ENCODE results near the gene PBX3.

Gene PBX3

DNA sequence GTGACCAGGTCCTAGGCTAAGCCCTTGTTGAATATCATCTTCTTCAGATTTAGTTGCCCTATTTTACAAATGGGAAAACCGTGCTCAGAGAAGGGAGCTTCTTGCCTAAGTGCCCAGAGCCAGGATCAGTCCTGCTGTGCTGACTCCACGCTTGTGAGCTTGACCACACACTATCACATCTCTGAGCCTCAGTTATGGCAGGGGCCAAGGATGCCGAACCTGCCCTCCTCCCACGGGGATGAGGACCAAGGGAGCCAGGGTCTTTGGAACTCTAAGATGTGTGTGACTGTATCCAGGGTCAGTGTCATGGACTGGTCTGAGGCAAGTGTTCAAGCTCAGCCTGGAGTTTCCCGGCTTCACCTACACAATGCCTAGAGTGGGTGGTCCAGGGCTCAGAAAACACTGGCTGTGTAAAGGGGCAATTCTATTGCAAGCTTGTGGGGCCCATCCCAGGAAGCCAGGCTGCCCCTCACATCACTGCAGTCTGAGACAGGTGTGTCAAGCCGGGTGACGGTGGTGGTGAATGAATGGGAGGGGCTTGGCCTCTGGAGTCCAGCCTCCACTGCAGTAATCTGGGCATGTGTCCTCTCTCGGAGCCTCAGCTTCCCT lies 235.7 kb downstream of the PBX3 start:
- DNase-seq (ENCODE audit: low spot score), result no peak

GRCh38 chr9:125983681-125984080 lies 236.5 kb downstream of the PBX3 start:
- DNase-seq (ENCODE audit: low spot score), result no peak

GRCh38 chr9:125984461-125984860 lies 237.3 kb downstream of the PBX3 start:
- no peak for DNase-seq (ENCODE audit: low spot score)

DNA sequence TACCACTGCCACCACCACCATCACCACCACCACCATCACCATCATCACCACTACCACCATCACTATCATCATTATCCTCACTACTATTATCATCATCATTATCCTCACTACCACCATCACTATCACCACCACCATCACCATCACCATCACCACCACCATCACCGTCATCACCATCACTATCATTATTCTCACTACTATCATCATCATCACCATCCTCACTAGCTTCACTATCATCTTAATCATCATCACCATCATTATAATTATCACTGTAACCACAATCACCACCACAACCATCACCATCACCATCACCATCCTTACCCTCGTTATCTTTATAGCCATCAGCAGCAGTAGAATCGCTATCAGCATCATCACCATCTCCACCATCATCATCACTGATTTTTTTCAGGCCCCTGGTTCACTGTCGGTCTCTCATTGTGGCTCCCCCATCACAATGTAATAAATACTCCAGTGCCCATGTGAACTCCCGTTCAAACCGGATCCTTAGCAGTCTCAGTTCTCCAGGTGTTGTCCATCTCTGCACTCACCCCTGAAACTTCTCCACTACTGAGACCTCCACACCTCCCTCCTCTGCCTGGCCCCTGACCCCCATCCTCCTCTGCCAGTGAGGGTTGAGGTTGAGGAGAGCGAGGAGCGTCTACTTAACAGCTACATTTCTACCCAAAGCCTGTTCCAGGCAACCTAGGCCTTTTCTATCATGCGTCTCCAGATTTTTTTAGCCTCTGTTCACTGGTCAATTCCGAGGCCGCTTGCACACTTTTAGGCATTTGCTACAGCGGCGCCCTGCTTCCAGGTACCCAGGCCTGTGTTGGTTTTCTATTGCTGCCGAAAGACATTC lies 238.2 kb downstream of the PBX3 start:
- no peak for DNase-seq (ENCODE audit: low spot score)

DNA sequence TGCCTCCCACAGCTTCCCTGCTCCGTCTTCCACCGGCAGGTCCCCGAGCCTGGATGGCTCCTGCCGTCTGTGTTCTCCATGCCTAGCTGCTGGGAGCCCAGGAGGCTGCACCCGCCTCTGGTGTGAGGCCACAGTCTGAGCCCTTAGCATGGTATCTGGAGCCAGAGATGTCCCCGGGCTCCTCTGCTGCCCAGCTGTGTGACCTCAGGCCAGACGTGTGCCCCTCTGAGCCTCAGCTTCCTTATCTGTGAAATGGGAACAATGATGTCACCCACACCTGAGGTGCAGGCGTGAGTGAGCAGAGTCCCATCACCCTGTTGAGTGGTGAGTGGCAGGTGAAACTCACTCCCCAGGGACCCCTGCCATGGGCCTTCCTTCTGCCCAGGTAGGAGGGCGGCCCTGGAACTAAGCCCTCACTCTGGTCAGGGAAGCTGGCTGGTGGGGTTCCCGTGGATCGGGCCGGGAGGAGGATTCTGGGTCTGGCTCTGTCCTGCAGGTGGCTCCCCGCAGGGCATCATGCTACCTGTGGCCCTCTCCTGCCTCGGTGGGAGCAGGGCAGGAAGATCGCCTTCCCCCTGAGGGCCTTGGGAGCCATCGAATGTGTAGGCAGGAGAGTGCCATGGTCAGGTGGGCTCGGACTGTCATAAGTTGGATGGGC lies 239.0 kb downstream of the PBX3 start:
- no peak for DNase-seq (ENCODE audit: low spot score)

GRCh38 chr9:125986966-125987365 lies 239.8 kb downstream of the PBX3 start:
- DNase-seq (ENCODE audit: low spot score), result no peak

DNA sequence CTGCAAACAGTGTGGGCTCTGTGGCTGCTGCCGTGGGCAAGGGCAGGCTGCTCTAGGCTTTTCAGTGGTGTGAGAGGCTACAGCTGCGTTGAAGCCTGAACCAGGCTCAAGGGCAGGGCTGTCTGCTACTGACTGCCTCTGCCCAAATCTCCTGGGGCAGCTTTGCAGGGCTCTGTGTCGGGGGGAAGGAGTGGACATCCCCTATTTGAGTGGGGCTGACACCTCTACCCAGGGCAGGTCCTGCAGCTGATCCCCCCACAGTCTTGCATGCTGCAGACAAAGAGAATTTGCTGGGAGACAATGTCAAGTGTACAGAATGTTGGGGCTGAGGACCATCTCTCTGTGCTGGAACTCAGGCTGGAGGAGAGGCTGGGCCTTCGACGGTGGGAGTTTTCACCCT lies 240.2 kb downstream of the PBX3 start:
- DNase-seq (ENCODE audit: low spot score), result no peak

- DNase-seq (ENCODE audit: low spot score), result no peak
These were observed 241.4 kb downstream of the PBX3 start for GRCh38 chr9:125988479-125989050.

DNA sequence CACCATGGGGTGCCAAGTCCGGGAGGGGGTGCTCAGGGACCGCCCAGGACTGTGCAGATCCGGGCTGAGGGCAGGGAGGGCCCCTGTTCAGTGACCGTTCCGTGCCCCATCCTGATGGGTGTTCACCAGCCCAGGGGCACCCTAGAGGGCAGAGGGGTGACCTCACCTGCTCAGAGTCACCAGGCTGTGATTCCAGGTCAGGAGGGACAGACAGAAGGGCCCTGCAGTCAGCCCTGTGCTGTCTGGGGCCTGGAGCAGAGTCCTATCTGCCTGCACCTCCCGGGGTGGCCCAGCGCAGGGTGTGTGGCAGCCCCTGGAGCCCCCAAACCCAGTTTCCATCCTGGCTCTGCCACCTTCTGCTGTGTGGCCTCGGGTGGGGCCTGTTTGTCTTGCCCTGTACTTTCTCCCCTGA lies 241.9 kb downstream of the PBX3 start:
- DNase-seq (ENCODE audit: low spot score), result no peak

GRCh38 chr9:125989524-125990180 lies 242.5 kb downstream of the PBX3 start:
- DNase-seq (ENCODE audit: low spot score), result no peak

DNA sequence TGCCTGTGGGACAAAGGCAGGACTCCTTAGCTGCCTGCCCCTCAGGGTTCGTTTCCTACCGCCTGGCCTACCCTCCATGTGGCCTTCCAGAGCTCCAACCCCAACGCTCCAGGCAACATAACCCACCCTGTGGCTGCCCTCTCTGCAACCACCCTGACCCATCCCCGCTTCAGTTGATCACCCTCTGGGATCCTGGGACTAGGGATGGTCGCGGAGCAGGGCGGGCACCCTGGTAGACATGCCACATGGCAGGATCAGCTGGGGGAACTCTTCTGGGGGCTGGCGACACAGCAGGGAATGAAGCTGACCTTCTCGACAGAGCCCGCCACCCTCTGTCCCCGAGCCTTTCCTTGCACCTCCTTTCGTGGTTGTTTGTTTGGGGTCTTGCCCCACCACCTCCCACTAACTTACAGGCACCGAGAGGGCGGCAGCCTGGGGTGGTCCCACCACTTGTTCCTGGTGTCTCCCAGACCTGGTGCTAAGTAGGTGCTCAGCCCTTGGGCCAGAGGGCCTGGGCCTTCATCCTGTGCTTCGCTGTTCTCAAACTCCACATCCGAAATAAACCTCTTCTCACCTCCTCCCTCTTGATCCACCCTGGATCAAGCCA lies 243.1 kb downstream of the PBX3 start:
- no peak for DNase-seq (ENCODE audit: low spot score)

- no peak for DNase-seq (ENCODE audit: low spot score)
These were observed 243.6 kb downstream of the PBX3 start for GRCh38 chr9:125990793-125991220.

- DNase-seq (ENCODE audit: low spot score), result no peak
These were observed 244.8 kb downstream of the PBX3 start for GRCh38 chr9:125991886-125992529.

DNA sequence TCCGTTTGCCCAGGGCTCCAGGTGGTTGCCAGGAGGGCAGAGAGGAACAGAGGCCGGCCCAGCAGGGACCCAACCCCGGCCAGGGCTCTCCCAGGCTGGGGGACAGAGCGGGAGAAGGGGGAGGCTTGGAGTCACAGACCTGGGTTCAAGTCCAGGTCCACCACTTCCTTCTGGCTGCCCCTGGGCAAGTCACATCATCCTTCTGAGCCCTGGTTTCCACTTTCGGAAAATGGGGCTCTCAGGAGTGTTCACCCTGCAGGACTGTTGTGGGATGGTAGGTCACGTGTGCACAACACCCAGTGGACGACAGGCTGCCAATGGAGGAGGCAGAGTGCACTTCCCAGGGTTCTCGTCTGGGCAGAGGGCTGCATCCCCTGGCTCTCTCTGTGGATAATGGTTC lies 245.4 kb downstream of the PBX3 start:
- no peak for DNase-seq (ENCODE audit: low spot score)

GRCh38 chr9:125993466-125993865 lies 246.3 kb downstream of the PBX3 start:
- DNase-seq (ENCODE audit: low spot score), result no peak

DNA sequence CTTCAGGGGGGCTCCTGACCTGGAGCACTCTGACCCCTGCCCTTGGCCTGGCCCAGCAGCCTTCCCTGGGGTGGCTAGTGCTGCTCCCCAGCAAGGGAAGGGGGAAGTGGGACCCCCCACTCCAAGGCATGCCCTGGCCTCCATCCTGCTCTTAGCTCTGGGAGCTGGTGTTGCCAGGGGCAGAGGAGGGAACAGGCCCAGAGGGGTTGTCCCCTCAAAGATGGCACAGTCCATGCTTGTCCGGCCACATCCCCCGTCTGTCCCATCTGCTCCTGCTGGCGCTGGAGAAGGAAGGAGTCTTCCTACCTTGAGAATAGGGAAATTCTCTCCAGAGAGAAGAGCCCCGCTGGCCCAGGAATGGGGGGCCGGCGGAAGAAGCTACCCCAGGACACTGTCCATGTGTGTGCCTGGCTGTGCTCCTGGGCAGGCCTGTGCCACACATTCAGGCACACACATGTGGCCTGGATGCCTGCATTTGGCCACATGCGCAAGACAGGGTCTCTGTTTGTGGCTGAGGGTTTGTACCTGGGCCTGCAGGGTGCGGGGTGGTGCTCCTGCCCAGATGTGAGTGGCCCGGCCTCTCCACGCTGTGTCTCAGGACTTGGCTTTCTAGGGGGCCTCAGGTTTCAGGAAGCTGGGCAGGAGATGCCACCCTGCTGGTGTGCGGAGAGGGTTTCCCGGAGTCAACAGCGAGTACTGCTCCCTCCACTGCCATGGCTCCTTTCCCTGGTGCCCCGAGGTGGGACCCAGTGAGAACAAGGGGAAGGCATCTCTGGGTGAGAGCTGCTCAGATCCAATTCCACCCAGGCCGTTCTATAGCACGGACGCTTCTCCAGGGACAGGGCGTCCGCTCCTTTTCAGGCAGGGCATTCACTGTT lies 247.1 kb downstream of the PBX3 start:
- DNase-seq (ENCODE audit: low spot score), result no peak

DNA sequence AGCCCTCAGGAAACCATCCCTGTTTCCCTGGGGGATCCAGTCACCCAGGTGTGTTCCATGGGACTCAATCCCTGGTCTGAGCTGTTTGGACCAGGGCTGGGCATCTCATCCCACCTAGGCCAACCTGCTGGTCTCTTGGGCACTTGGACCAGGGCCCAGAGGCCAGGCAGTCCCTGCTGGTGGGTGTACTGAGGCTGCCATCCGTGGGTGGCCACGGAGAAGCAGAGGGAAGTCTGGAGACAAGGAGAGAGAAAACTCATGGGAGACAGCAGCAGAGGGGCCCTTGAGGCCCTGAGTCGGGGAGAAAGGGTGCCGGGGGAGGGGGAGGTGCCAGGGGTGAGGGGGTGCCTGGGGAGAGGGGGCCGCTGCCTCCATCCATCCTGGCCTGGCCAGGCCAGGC lies 247.8 kb downstream of the PBX3 start:
- no peak for DNase-seq (ENCODE audit: low spot score)

GRCh38 chr9:125995706-125996105 lies 248.5 kb downstream of the PBX3 start:
- no peak for DNase-seq (ENCODE audit: low spot score)

- DNase-seq (ENCODE audit: low spot score), result no peak
These were observed 249.6 kb downstream of the PBX3 start for GRCh38 chr9:125996791-125997190.

- no peak for DNase-seq (ENCODE audit: low spot score)
These were observed 250.1 kb downstream of the PBX3 start for GRCh38 chr9:125997196-125997823.
